ENCODE measurements around the gene ZBTB14.

ZBTB14 gene

GRCh38 chr18:5309888-5310470 is 14.5 kb upstream of the ZBTB14 start:
- no peak overlapping the region for H2BK5ac ChIP-seq (ENCODE audit: low read length)
- H3K14ac ChIP-seq (ENCODE audit: low read length): no peak overlapping the region
- H3K27me3 ChIP-seq (ENCODE audit: control insufficient read depth in 3 of 3, insufficient read depth in 3 of 3, low read depth in 1 of 3, low read length in 3 of 3): peaks cover 0 to 3% (median 0%) of the 10 kb centered on the region in 3 experiments
- no peaks in the 10 kb centered on the region for H3K4me1 ChIP-seq (ENCODE audit: control insufficient read depth in 2 of 2, insufficient read depth in 1 of 2, low read depth in 1 of 2, low read length in 2 of 2)
- no peak overlapping the region for H2AK5ac ChIP-seq (ENCODE audit: low read depth, low read length)
- H2BK12ac ChIP-seq (ENCODE audit: low read length): no peak overlapping the region
- H4K8ac ChIP-seq (ENCODE audit: low read depth, low read length): no peak overlapping the region
- no peak overlapping the region for H3K4me3 ChIP-seq (ENCODE audit: low read length in 2 of 2)
- H2BK15ac ChIP-seq (ENCODE audit: low read length): no peak overlapping the region
- H3K36me3 ChIP-seq (replicated peaks in 1 of 2; ENCODE audit: control insufficient read depth in 2 of 2, insufficient read depth in 2 of 2, low read length in 2 of 2): no peaks in the 10 kb centered on the region
- H3K18ac ChIP-seq (ENCODE audit: low read length): no peak overlapping the region
- H3K4me2 ChIP-seq (ENCODE audit: insufficient read depth, low read length, poor library complexity, severe bottlenecking): no peak overlapping the region
- H3K23ac ChIP-seq (ENCODE audit: low read depth, low read length, poor library complexity): no peak overlapping the region
- no peak overlapping the region for H2BK120ac ChIP-seq (ENCODE audit: low read depth, low read length)
- no peak overlapping the region for H3K9ac ChIP-seq (ENCODE audit: low read depth, low read length, poor library complexity)
- DNase-seq (ENCODE audit: low spot score): no peak
- H2AFZ ChIP-seq (ENCODE audit: low read length): no peak overlapping the region
- H3K9me3 ChIP-seq (replicated peaks in 1 of 2; ENCODE audit: control insufficient read depth in 2 of 2, insufficient read depth in 1 of 2, low read depth in 1 of 2, low read length in 2 of 2): no peaks in the 10 kb centered on the region
- no peaks in the 10 kb centered on the region for H3K79me1 ChIP-seq (ENCODE audit: low read depth, low read length)
- no peak overlapping the region for H3K4ac ChIP-seq (ENCODE audit: low read length)
- no peak overlapping the region for H3K27ac ChIP-seq (replicated peaks; ENCODE audit: low read length)
- WGBS, 2 donors (ENCODE audit: extremely low coverage in 2 of 2, insufficient read length in 2 of 2, insufficient replicate concordance in 1 of 2): no CpG with 5 or more reads among the region's 5 CpGs
- H4K91ac ChIP-seq (ENCODE audit: low read depth, low read length, poor library complexity): no peak overlapping the region

- no peaks in the 10 kb centered on the region for H3K9me3 ChIP-seq (replicated peaks in 1 of 2; ENCODE audit: control insufficient read depth in 2 of 2, insufficient read depth in 1 of 2, low read depth in 1 of 2, low read length in 2 of 2)
Observed at GRCh38 chr18:5305835-5306234, 10.3 kb upstream of the ZBTB14 start.

DNA sequence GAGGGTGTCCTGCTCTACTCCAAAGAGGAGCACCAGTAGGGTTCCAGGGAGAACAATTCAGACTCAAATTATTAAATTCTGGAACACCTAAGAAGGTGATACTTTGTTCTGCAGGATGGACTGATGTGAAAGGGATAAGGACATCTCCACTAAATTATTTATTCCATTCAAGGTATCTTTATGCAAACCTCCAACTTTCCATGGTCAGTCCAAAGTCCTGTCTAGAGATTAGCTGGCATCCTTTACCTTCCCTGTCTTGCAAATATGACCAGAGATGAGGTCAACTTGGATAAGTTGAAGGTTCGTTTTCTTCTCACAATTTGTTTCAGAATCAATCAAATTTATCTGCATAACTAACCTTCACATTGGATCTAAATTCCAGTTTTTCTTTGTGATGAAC is 8.7 kb upstream of the ZBTB14 start:
- no peak overlapping the region for H2BK5ac ChIP-seq (ENCODE audit: low read length)
- H4K8ac ChIP-seq (ENCODE audit: low read depth, low read length): no peak overlapping the region
- no peaks in the 10 kb centered on the region for H3K4me1 ChIP-seq (ENCODE audit: control insufficient read depth in 2 of 2, insufficient read depth in 1 of 2, low read depth in 1 of 2, low read length in 2 of 2)
- H2AFZ ChIP-seq (ENCODE audit: low read length): no peak overlapping the region
- H3K27me3 ChIP-seq (ENCODE audit: control insufficient read depth in 3 of 3, insufficient read depth in 3 of 3, low read depth in 1 of 3, low read length in 3 of 3): peaks cover 0 to 8% (median 0%) of the 10 kb centered on the region in 3 experiments
- no peak overlapping the region for H2BK12ac ChIP-seq (ENCODE audit: low read length)
- no peak for DNase-seq (ENCODE audit: low spot score)
- H3K4ac ChIP-seq (ENCODE audit: low read length): no peak overlapping the region
- no peaks in the 10 kb centered on the region for H3K9me3 ChIP-seq (replicated peaks in 1 of 2; ENCODE audit: control insufficient read depth in 2 of 2, insufficient read depth in 1 of 2, low read depth in 1 of 2, low read length in 2 of 2)
- no peaks in the 10 kb centered on the region for H3K36me3 ChIP-seq (replicated peaks in 1 of 2; ENCODE audit: control insufficient read depth in 2 of 2, insufficient read depth in 2 of 2, low read length in 2 of 2)
- H3K79me1 ChIP-seq (ENCODE audit: low read depth, low read length): no peaks in the 10 kb centered on the region
- no peak overlapping the region for H3K18ac ChIP-seq (ENCODE audit: low read length)
- no peak overlapping the region for H3K23ac ChIP-seq (ENCODE audit: low read depth, low read length, poor library complexity)
- no peak overlapping the region for H2BK15ac ChIP-seq (ENCODE audit: low read length)
- no peak overlapping the region for H2AK5ac ChIP-seq (ENCODE audit: low read depth, low read length)
- H3K9ac ChIP-seq (ENCODE audit: low read depth, low read length, poor library complexity): no peak overlapping the region
- H2BK120ac ChIP-seq (ENCODE audit: low read depth, low read length): no peak overlapping the region
- no CpG with 5 or more reads among the region's 1 CpG for WGBS, 2 donors (ENCODE audit: extremely low coverage in 2 of 2, insufficient read length in 2 of 2, insufficient replicate concordance in 1 of 2)
- H3K4me2 ChIP-seq (ENCODE audit: insufficient read depth, low read length, poor library complexity, severe bottlenecking): no peak overlapping the region
- H3K4me3 ChIP-seq (ENCODE audit: low read length in 2 of 2): no peak overlapping the region
- no peak overlapping the region for H4K91ac ChIP-seq (ENCODE audit: low read depth, low read length, poor library complexity)
- no peak overlapping the region for H3K14ac ChIP-seq (ENCODE audit: low read length)
- H3K27ac ChIP-seq (replicated peaks; ENCODE audit: low read length): no peak overlapping the region

More at GRCh38 chr18:5305835-5306234, 10.3 kb upstream of the ZBTB14 start:
- WGBS, 2 donors (ENCODE audit: extremely low coverage in 2 of 2, insufficient read length in 2 of 2, insufficient replicate concordance in 1 of 2): no CpG with 5 or more reads among the region's 2 CpGs
- Histone ChIP-seq H2BK12ac (ENCODE audit: low read length) (no peak overlapping the region), H2AFZ (ENCODE audit: low read length) (no peak overlapping the region), H3K27me3 (ENCODE audit: control insufficient read depth in 3 of 3, insufficient read depth in 3 of 3, low read depth in 1 of 3, low read length in 3 of 3) (peaks cover 0 to 4% (median 0%) of the 10 kb centered on the region in 3 experiments), H3K79me1 (ENCODE audit: low read depth, low read length) (no peaks in the 10 kb centered on the region), H4K8ac (ENCODE audit: low read depth, low read length) (no peak overlapping the region), H3K23ac (ENCODE audit: low read depth, low read length, poor library complexity) (no peak overlapping the region), H3K9ac (ENCODE audit: low read depth, low read length, poor library complexity) (no peak overlapping the region), H4K91ac (ENCODE audit: low read depth, low read length, poor library complexity) (no peak overlapping the region), H3K4me1 (ENCODE audit: control insufficient read depth in 2 of 2, insufficient read depth in 1 of 2, low read depth in 1 of 2, low read length in 2 of 2) (no peaks in the 10 kb centered on the region), H3K4me2 (ENCODE audit: insufficient read depth, low read length, poor library complexity, severe bottlenecking) (no peak overlapping the region), H3K36me3 (replicated peaks in 1 of 2; ENCODE audit: control insufficient read depth in 2 of 2, insufficient read depth in 2 of 2, low read length in 2 of 2) (no peaks in the 10 kb centered on the region), H3K4me3 (ENCODE audit: low read length in 2 of 2) (no peak overlapping the region), H2BK15ac (ENCODE audit: low read length) (no peak overlapping the region), H2BK5ac (ENCODE audit: low read length) (no peak overlapping the region), H2BK120ac (ENCODE audit: low read depth, low read length) (no peak overlapping the region), H3K14ac (ENCODE audit: low read length) (no peak overlapping the region), H3K27ac (replicated peaks; ENCODE audit: low read length) (no peak overlapping the region), H3K4ac (ENCODE audit: low read length) (no peak overlapping the region), H2AK5ac (ENCODE audit: low read depth, low read length) (no peak overlapping the region), H3K18ac (ENCODE audit: low read length) (no peak overlapping the region)
- no peak for DNase-seq (ENCODE audit: low spot score)

- H4K8ac ChIP-seq (ENCODE audit: low read depth, low read length): no peak overlapping the region
- H3K14ac ChIP-seq (ENCODE audit: low read length): no peak overlapping the region
- H2BK5ac ChIP-seq (ENCODE audit: low read length): no peak overlapping the region
- no peak overlapping the region for H3K4me3 ChIP-seq (ENCODE audit: low read length in 2 of 2)
- no peaks in the 10 kb centered on the region for H3K79me1 ChIP-seq (ENCODE audit: low read depth, low read length)
- no peak overlapping the region for H3K9ac ChIP-seq (ENCODE audit: low read depth, low read length, poor library complexity)
- no peak overlapping the region for H3K18ac ChIP-seq (ENCODE audit: low read length)
- H3K36me3 ChIP-seq (replicated peaks in 1 of 2; ENCODE audit: control insufficient read depth in 2 of 2, insufficient read depth in 2 of 2, low read length in 2 of 2): no peaks in the 10 kb centered on the region
- no peak overlapping the region for H2AK5ac ChIP-seq (ENCODE audit: low read depth, low read length)
- H3K4me2 ChIP-seq (ENCODE audit: insufficient read depth, low read length, poor library complexity, severe bottlenecking): no peak overlapping the region
- H3K27me3 ChIP-seq (ENCODE audit: control insufficient read depth in 3 of 3, insufficient read depth in 3 of 3, low read depth in 1 of 3, low read length in 3 of 3): peaks cover 0 to 10% (median 0%) of the 10 kb centered on the region in 3 experiments
- H4K91ac ChIP-seq (ENCODE audit: low read depth, low read length, poor library complexity): no peak overlapping the region
- H2BK15ac ChIP-seq (ENCODE audit: low read length): no peak overlapping the region
- no peak overlapping the region for H2BK120ac ChIP-seq (ENCODE audit: low read depth, low read length)
- WGBS, 2 donors (ENCODE audit: extremely low coverage in 2 of 2, insufficient read length in 2 of 2, insufficient replicate concordance in 1 of 2): no CpG with 5 or more reads among the region's 1 CpG
- no peak for DNase-seq (ENCODE audit: low spot score)
- no peak overlapping the region for H3K23ac ChIP-seq (ENCODE audit: low read depth, low read length, poor library complexity)
- H3K27ac ChIP-seq (replicated peaks; ENCODE audit: low read length): no peak overlapping the region
- no peak overlapping the region for H2BK12ac ChIP-seq (ENCODE audit: low read length)
- no peaks in the 10 kb centered on the region for H3K9me3 ChIP-seq (replicated peaks in 1 of 2; ENCODE audit: control insufficient read depth in 2 of 2, insufficient read depth in 1 of 2, low read depth in 1 of 2, low read length in 2 of 2)
- H2AFZ ChIP-seq (ENCODE audit: low read length): no peak overlapping the region
- no peak overlapping the region for H3K4ac ChIP-seq (ENCODE audit: low read length)
- H3K4me1 ChIP-seq (ENCODE audit: control insufficient read depth in 2 of 2, insufficient read depth in 1 of 2, low read depth in 1 of 2, low read length in 2 of 2): no peaks in the 10 kb centered on the region
Observed at GRCh38 chr18:5303636-5304035, 8.1 kb upstream of the ZBTB14 start.
